Esophagus muscularis mucosa (tissue), 4 donors: ENCODE measurements around the gene HS3ST3A1.

Experiments
- CTCF ChIP-seq, 3 experiments: fragments of 200-600 bp in 2 of 3; fragments of 450-650 bp in 1 of 3; sonication (generic) in 2 of 3; IDR thresholded peaks; one replicate each; pipeline ENCODE4 v1.5.1; 2017 to 2019; ENCODE audit warnings: antibody characterized with exemption in 3 of 3, mild to moderate bottlenecking in 2 of 3, moderate library complexity in 1 of 3
- EP300 ChIP-seq: sonication (generic); formaldehyde crosslinking; IDR thresholded peaks from one replicate; pipeline ENCODE4 v1.6.1; 2017; ENCODE audit warnings: antibody characterized with exemption
- POLR2A ChIP-seq: fragments of 450-650 bp; IDR thresholded peaks from one replicate; pipeline ENCODE4 v1.6.1; 2017; ENCODE audit warnings: antibody characterized with exemption, moderate library complexity, mild to moderate bottlenecking, low read depth
- POLR2AphosphoS5 ChIP-seq, 2 donors: sonication (generic); formaldehyde crosslinking; IDR thresholded peaks; one replicate each; pipeline ENCODE4 v1.6.1; 2017; ENCODE audit warnings: antibody characterized with exemption in 2 of 2

GRCh38 chr17:13568582-13569397, 32.9 kb downstream of the HS3ST3A1 start:
- TF ChIP-seq CTCF (IDR thresholded peaks at IDR 0.05) (no peak), EP300 (no peak), POLR2AphosphoS5 (IDR thresholded peaks at IDR 0.05) (no peak), POLR2A (no peak)
